Spleen (tissue), 11 donors: ENCODE results near the gene GABBR1. TPM values are rescaled to one million over a fixed set of nuclear protein-coding genes. Genes with fewer than 3 reads are reported as not detected.

ENCODE experiments used
- DNase-seq: peaks from one replicate; pipeline ENCODE4 v3.0.0-alpha.2; 2020
- H3K27ac ChIP-seq, 8 donors: fragments of 200-600 bp; sonication (generic) in 7 of 8; 1 replicate in 4 of 8; 2 replicates in 4 of 8; pipeline versions ENCODE4 v1.5.0 to v1.8.0; 2016 to 2021; ENCODE audit warnings: inconsistent platforms in 4 of 8, mild to moderate bottlenecking in 4 of 8, moderate library complexity in 1 of 8
- H3K27me3 ChIP-seq, 7 donors: fragments of 200-600 bp; sonication (generic) in 6 of 7; replicated peaks in 1 of 7; 1 replicate in 4 of 7; 2 replicates in 3 of 7; pipeline versions ENCODE4 v1.5.0 to v1.8.0; 2016 to 2021; ENCODE audit warnings: inconsistent platforms in 3 of 7, mild to moderate bottlenecking in 1 of 7
- H3K36me3 ChIP-seq, 6 donors: fragments of 200-600 bp; sonication (generic) in 5 of 6; 1 replicate in 4 of 6; 2 replicates in 2 of 6; pipeline versions ENCODE4 v1.5.0 to v1.8.0; 2016 to 2021; ENCODE audit warnings: inconsistent platforms in 2 of 6
- H3K4me1 ChIP-seq, 6 donors: fragments of 200-600 bp; sonication (generic) in 5 of 6; 1 replicate in 3 of 6; 2 replicates in 3 of 6; pipeline versions ENCODE4 v1.5.0 to v1.8.0; 2016 to 2021; ENCODE audit warnings: inconsistent platforms in 3 of 6
- H3K4me3 ChIP-seq, 8 donors: fragments of 200-600 bp; sonication (generic) in 7 of 8; 1 replicate in 4 of 8; 2 replicates in 4 of 8; pipeline versions ENCODE4 v1.5.0 to v1.8.0; 2016 to 2021; ENCODE audit warnings: inconsistent platforms in 4 of 8, mild to moderate bottlenecking in 4 of 8, moderate library complexity in 2 of 8
- H3K9me3 ChIP-seq, 8 donors: fragments of 200-600 bp; sonication (generic) in 7 of 8; 1 replicate in 4 of 8; 2 replicates in 4 of 8; pipeline versions ENCODE4 v1.5.0 to v1.8.0; 2016 to 2021; ENCODE audit warnings: inconsistent platforms in 4 of 8
- CTCF ChIP-seq, 11 experiments: fragments of 200-600 bp in 7 of 11; fragments of 450-650 bp in 4 of 11; sonication (generic) in 4 of 11; IDR thresholded peaks in 8 of 11; conservative IDR thresholded peaks in 3 of 11; 1 replicate in 7 of 11; 2 replicates in 4 of 11; pipeline versions ENCODE4 v1.4.0 to v1.8.0; 2016 to 2021; ENCODE audit warnings: antibody characterized with exemption in 11 of 11, inconsistent platforms in 4 of 11, mild to moderate bottlenecking in 1 of 11
- POLR2A ChIP-seq, 3 donors: fragments of 450-650 bp; IDR thresholded peaks; one replicate each; pipeline ENCODE4 v1.5.1; 2017; ENCODE audit warnings: antibody characterized with exemption in 3 of 3, mild to moderate bottlenecking in 1 of 3
- POLR2AphosphoS5 ChIP-seq, 3 donors: sonication (generic); formaldehyde crosslinking; IDR thresholded peaks; one replicate each; pipeline ENCODE4 v1.5.1; 2017; ENCODE audit warnings: antibody characterized with exemption in 3 of 3
- WGBS, 5 donors: extraction: QIAGEN DNeasy Blood & Tissue Kit in 3 of 5; methylation state at CpG; one replicate each; pipeline versions ENCODE4 v1.1.5 to v1.1.7; 2013 to 2018; 5-methylcytosine and 5-hydroxymethylcytosine counted together
- intact Hi-C: fragments of 100-400 bp; cut with DNase I; formaldehyde crosslinking; loops from one replicate; pipeline ENCODE4 v1.15.0; 2023; ENCODE audit warnings: low total_unique reads
- polyA plus RNA-seq, 3 donors: library from polyadenylated mRNA; stranded (reverse); fragments of 200-250 nt; gene quantifications; one replicate each; pipeline ENCODE4 v1.2.1, GENCODE V29; 2013
- total RNA-seq, 7 donors: library from RNA; depleted of rRNA in 3 of 7; stranded (reverse); fragments of >200 nt in 3 of 7; fragmentation: NEBNext Ultra II Directional in 4 of 7; extraction: Animal tissue kit (Norgen Biotek cat#: 25700) in 4 of 7; gene quantifications; one replicate each; pipeline versions ENCODE4 v1.1.0 to v1.2.1, GENCODE V29; 2016 to 2021
- donor health status: healthy with polysubstance abuse.
- donor health status: DM: no; HTN: no; CAD: no; lungs with moderate emphysema.
- donor health status: DM: no; HTN: no; CAD: no.
- donor health status: Bipolar disorder and iron deficiency.
- donor health status: healthy.
- donor health status: DM: no; HTN: no; CAD: no.
- donor health status: DM: yes; HTN: yes; CAD: no.

The GABBR1 gene
- total and polyA plus RNA-seq, 10 donors: 13.8 to 122 (median 62.4) TPM

GRCh38 chr6:29597184-29597583, 35.8 kb downstream of the GABBR1 start:
- peaks cover 0 to 34% (median 6%) of the 10 kb centered on the region in 6 donors for H3K36me3 ChIP-seq
- no peak for DNase-seq
- H3K4me1 ChIP-seq: peaks cover 0 to 8% (median 2%) of the 10 kb centered on the region in 6 donors
- 88 to 96% (median 90%) methylated on average over 2 of the region's 2 CpGs for WGBS, 5 donors
- H3K27ac ChIP-seq: no peak overlapping the region
- intact Hi-C loops: no loop called here
- TF ChIP-seq POLR2A (IDR thresholded peaks at IDR 0.05) (no peak), CTCF (IDR thresholded peaks at IDR 0.05 in 8 of 11, conservative IDR thresholded peaks at IDR 0.05 in 3 of 11) (no peak), POLR2AphosphoS5 (IDR thresholded peaks at IDR 0.05) (no peak)
- H3K4me3 ChIP-seq: no peak overlapping the region
- no peaks in the 10 kb centered on the region for H3K9me3 ChIP-seq
- H3K27me3 ChIP-seq: peaks cover 0 to 20% (median 0%) of the 10 kb centered on the region in 7 donors

- H3K36me3 ChIP-seq: peaks cover 0 to 26% (median 2%) of the 10 kb centered on the region in 6 donors
- TF ChIP-seq POLR2AphosphoS5 (IDR thresholded peaks at IDR 0.05): no peak
- TF ChIP-seq CTCF (IDR thresholded peaks at IDR 0.05 in 8 of 11, conservative IDR thresholded peaks at IDR 0.05 in 3 of 11): no peak
- no peak for TF ChIP-seq POLR2A (IDR thresholded peaks at IDR 0.05)
Measured at GRCh38 chr6:29596381-29596900, 36.5 kb downstream of the GABBR1 start.

GRCh38 chr6:29593199-29593855, 39.7 kb downstream of the GABBR1 start:
- no peak for DNase-seq
- Histone ChIP-seq H3K9me3 (no peaks in the 10 kb centered on the region), H3K36me3 (no peaks in the 10 kb centered on the region), H3K27ac (no peak overlapping the region), H3K4me1 (peaks cover 0 to 13% (median 2%) of the 10 kb centered on the region in 6 donors), H3K27me3 (peaks cover 0 to 44% (median 0%) of the 10 kb centered on the region in 7 donors), H3K4me3 (no peak overlapping the region)
- TF ChIP-seq POLR2A (IDR thresholded peaks at IDR 0.05) (no peak), CTCF (IDR thresholded peaks at IDR 0.05 in 8 of 11, conservative IDR thresholded peaks at IDR 0.05 in 3 of 11) (no peak), POLR2AphosphoS5 (IDR thresholded peaks at IDR 0.05) (no peak)
- 28 to 38% (median 36%) methylated on average over 4 of the region's 4 CpGs for WGBS, 5 donors
- intact Hi-C loops: no loop called here

More at GRCh38 chr6:29596381-29596900, 36.5 kb downstream of the GABBR1 start:
- H3K27me3 ChIP-seq: peaks cover 0 to 27% (median 0%) of the 10 kb centered on the region in 7 donors
- intact Hi-C loops: no loop called here
- 81 to 91% (median 91%) methylated on average over 6 of the region's 6 CpGs for WGBS, 5 donors
- DNase-seq: no peak
- H3K27ac ChIP-seq: no peak overlapping the region
- no peaks in the 10 kb centered on the region for H3K9me3 ChIP-seq
- H3K4me1 ChIP-seq: peaks cover 0 to 8% (median 2%) of the 10 kb centered on the region in 6 donors
- no peak overlapping the region for H3K4me3 ChIP-seq

- Histone ChIP-seq H3K4me1 (peaks cover 0 to 13% (median 2%) of the 10 kb centered on the region in 6 donors), H3K9me3 (no peaks in the 10 kb centered on the region), H3K4me3 (no peak overlapping the region), H3K27ac (no peak overlapping the region), H3K27me3 (peaks cover 0 to 48% (median 0%) of the 10 kb centered on the region in 7 donors), H3K36me3 (no peaks in the 10 kb centered on the region)
- no peak for TF ChIP-seq POLR2AphosphoS5 (IDR thresholded peaks at IDR 0.05)
- TF ChIP-seq CTCF (IDR thresholded peaks at IDR 0.05 in 8 of 11, conservative IDR thresholded peaks at IDR 0.05 in 3 of 11): no peak
- TF ChIP-seq POLR2A (IDR thresholded peaks at IDR 0.05): no peak
- no peak for DNase-seq
- intact Hi-C loops: no loop called here
- WGBS, 5 donors: 80 to 91% (median 89%) methylated on average over 2 of the region's 2 CpGs
Measured at GRCh38 chr6:29591677-29592076, 41.3 kb downstream of the GABBR1 start.
